Uterus (tissue), 4 donors: ENCODE data around the gene EVI2A. TPM values are rescaled to one million over a fixed set of nuclear protein-coding genes. Genes with fewer than 3 reads are reported as not detected.
A peak's percentile ranks its signal among the peaks of the same experiment; 100 is the strongest.
"Not testable (repeated sequence)": the region's sequence is repeated elsewhere in the genome, so short reads cannot be mapped to it uniquely, and the experiment has no call there.

Source experiments
- DNase-seq, 2 donors: peaks; one replicate each; pipeline ENCODE4 v3.0.0-alpha.2; 2019 to 2020
- H3K27ac ChIP-seq, 2 donors: fragments of 200-600 bp; sonication (generic); 1 replicate in 1 of 2; 2 replicates in 1 of 2; pipeline ENCODE4 v1.5.1; 2016 to 2018
- H3K27me3 ChIP-seq, 2 donors: fragments of 200-600 bp; sonication (generic); one replicate each; pipeline ENCODE4 v1.5.1; 2018 to 2019; ENCODE audit warnings: control low read depth in 1 of 2
- H3K36me3 ChIP-seq, 2 donors: fragments of 200-600 bp; sonication (generic); one replicate each; pipeline ENCODE4 v1.5.1; 2019; ENCODE audit warnings: control low read depth in 1 of 2
- H3K4me1 ChIP-seq, 2 donors: fragments of 200-600 bp; sonication (generic); one replicate each; pipeline ENCODE4 v1.5.1; 2018 to 2019; ENCODE audit warnings: control low read depth in 1 of 2
- H3K4me3 ChIP-seq, 2 donors: fragments of 200-600 bp; sonication (generic); 1 replicate in 1 of 2; 2 replicates in 1 of 2; pipeline ENCODE4 v1.5.1; 2018 to 2019; ENCODE audit warnings: mild to moderate bottlenecking in 1 of 2
- H3K9me3 ChIP-seq, 2 donors: fragments of 200-600 bp; sonication (generic); one replicate each; pipeline ENCODE4 v1.5.1; 2019; ENCODE audit warnings: control low read depth in 1 of 2
- POLR2A ChIP-seq, 2 donors: fragments of 450-650 bp; IDR thresholded peaks; one replicate each; pipeline ENCODE4 v1.6.1; 2016; ENCODE audit warnings: antibody characterized with exemption in 2 of 2, mild to moderate bottlenecking in 1 of 2, moderate library complexity in 1 of 2
- intact Hi-C: fragments of 100-400 bp; cut with DNase I; formaldehyde crosslinking; loops from one replicate; pipeline ENCODE4 v1.15.1; 2023; ENCODE audit warnings: low total_unique reads
- total RNA-seq, 4 donors: library from RNA; depleted of rRNA in 3 of 4; stranded (reverse); fragments of >200 nt in 3 of 4; gene quantifications; one replicate each; pipeline versions ENCODE4 v1.1.0 to v1.2.4, GENCODE V29; 2014 to 2023
- TF ChIP-seq, protein P1 (sequence below), 4 experiments: fragments of 200-600 bp in 2 of 4; fragments of 450-650 bp in 2 of 4; sonication (generic) in 2 of 4; IDR thresholded peaks; one replicate each; pipeline ENCODE4 v1.5.1; 2016 to 2019; ENCODE audit warnings: antibody characterized with exemption in 4 of 4, mild to moderate bottlenecking in 2 of 4, moderate library complexity in 1 of 4
- donor health status: DM: yes; HTN: yes; CAD: no.

EVI2A gene
- total RNA-seq, 4 donors from 2014 or later = 2.0 to 17.9 (median 7.2) TPM

DNA sequence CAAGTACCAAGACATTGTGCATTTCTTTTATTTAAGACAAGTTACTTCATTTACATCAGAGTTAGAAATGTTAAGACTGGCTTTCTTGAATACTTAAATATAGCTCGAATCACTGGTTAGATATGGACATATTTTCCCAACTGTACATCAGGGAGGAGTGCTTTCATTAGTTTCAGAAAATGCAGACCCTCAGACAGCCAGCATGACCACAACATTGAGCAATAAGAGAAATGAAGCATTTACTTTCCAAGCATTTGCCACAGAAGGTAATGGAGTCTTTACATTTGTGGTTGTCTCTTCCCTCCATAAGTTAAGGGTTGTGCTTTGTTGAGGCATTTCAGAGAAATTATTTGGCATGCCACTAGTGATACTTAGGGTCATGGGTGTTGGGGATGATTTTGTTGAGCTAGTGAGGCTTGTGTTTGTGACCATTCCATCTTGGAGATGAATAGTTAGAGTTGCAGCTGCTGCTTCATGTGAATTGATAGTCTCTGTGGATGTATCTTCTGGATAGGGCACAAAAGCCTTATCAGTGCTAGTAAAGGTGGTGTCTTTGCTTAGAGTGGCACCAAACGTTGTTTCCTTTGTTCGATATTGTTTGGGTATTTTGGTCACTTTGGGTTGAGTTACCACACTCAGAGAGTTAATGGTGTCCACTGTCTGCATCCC lies 26.5 kb downstream of the EVI2A start:
- no peak overlapping the region for H3K27ac ChIP-seq
- no peaks in the 10 kb centered on the region for H3K36me3 ChIP-seq
- no peak overlapping the region for H3K4me3 ChIP-seq
- no peak for DNase-seq
- no peaks in the 10 kb centered on the region for H3K4me1 ChIP-seq
- TF ChIP-seq, protein P1, sequence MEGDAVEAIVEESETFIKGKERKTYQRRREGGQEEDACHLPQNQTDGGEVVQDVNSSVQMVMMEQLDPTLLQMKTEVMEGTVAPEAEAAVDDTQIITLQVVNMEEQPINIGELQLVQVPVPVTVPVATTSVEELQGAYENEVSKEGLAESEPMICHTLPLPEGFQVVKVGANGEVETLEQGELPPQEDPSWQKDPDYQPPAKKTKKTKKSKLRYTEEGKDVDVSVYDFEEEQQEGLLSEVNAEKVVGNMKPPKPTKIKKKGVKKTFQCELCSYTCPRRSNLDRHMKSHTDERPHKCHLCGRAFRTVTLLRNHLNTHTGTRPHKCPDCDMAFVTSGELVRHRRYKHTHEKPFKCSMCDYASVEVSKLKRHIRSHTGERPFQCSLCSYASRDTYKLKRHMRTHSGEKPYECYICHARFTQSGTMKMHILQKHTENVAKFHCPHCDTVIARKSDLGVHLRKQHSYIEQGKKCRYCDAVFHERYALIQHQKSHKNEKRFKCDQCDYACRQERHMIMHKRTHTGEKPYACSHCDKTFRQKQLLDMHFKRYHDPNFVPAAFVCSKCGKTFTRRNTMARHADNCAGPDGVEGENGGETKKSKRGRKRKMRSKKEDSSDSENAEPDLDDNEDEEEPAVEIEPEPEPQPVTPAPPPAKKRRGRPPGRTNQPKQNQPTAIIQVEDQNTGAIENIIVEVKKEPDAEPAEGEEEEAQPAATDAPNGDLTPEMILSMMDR (IDR thresholded peaks at IDR 0.05) = no peak
- no peak for TF ChIP-seq POLR2A (IDR thresholded peaks at IDR 0.05)
- intact Hi-C loops = no loop called here
- H3K9me3 ChIP-seq = no peaks in the 10 kb centered on the region
- H3K27me3 ChIP-seq = no peaks in the 10 kb centered on the region

DNA sequence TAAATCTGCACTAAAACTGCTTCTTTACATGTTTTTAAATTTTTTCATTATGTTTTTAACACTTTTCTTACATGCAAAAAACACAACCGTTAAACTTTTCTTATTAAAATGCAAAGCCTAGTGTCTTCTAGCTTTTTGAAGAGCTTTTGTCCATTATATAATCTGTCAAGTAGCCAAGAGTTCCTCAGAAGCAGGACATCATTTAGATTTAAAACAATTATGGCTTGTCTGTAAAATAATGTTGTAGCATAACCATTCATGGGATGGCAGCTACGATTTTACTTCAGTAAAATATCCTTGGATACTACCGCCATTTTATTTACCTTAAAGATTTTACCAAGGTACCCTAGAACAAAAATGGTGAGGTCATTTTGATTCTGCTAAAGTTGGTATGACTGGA lies 27.2 kb downstream of the EVI2A start:
- Histone ChIP-seq H3K4me3 (no peak overlapping the region), H3K4me1 (no peaks in the 10 kb centered on the region), H3K27me3 (no peaks in the 10 kb centered on the region), H3K9me3 (no peaks in the 10 kb centered on the region), H3K27ac (no peak overlapping the region), H3K36me3 (no peaks in the 10 kb centered on the region)
- intact Hi-C loops = no loop called here
- no peak for DNase-seq
- TF ChIP-seq POLR2A (IDR thresholded peaks at IDR 0.05) = no peak
- TF ChIP-seq, protein P1 (IDR thresholded peaks at IDR 0.05) = no peak

DNA sequence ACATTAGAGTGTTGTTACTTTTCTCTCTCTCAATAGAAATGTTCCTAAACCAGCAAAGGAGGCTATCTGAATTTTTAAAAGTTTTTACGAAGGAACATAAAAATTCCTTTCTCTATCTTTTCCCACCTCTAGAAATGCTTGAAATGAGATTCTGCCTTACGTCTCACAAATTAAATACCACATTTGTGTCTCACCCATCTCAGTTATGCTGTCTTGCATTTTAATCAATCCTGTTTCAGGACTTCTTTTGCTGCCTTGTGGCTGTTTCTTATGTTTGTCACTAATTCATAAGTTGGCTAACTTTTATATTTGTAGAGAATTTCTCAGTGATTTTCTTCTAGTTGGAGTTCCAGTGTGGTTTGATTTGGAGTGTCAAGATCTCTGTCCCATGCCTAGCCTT lies 27.8 kb downstream of the EVI2A start:
- no peak for TF ChIP-seq POLR2A (IDR thresholded peaks at IDR 0.05)
- TF ChIP-seq, protein P1 (IDR thresholded peaks at IDR 0.05) = no peak
- H3K9me3 ChIP-seq = no peaks in the 10 kb centered on the region
- intact Hi-C loops = no loop called here
- no peak overlapping the region for H3K27ac ChIP-seq
- no peaks in the 10 kb centered on the region for H3K36me3 ChIP-seq
- no peak for DNase-seq
- H3K27me3 ChIP-seq = no peaks in the 10 kb centered on the region
- H3K4me3 ChIP-seq = no peak overlapping the region
- H3K4me1 ChIP-seq = no peaks in the 10 kb centered on the region

DNA sequence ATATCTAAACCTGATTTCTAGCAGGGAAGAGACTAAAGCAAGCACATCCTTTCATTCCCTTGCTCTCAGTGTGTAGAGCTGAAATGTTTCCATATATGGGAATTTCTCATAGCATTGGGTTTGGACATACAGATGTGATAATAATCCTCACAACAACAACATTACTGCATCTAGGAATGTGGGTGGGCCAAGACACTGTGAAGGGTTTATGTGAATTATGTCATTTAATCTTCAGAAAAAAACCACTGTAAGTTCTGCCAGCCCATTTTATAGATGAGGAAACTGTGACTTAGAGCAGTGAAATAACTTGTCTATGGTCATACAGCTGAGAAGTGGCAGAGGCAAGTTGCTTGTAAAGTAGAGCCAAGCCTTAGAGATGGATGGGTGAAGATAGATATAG lies 29.6 kb downstream of the EVI2A start:
- Histone ChIP-seq H3K4me1 (no peaks in the 10 kb centered on the region), H3K4me3 (no peak overlapping the region), H3K27me3 (no peaks in the 10 kb centered on the region), H3K9me3 (no peaks in the 10 kb centered on the region), H3K27ac (no peak overlapping the region), H3K36me3 (no peaks in the 10 kb centered on the region)
- TF ChIP-seq, protein P1 (IDR thresholded peaks at IDR 0.05) = no peak
- no peak for TF ChIP-seq POLR2A (IDR thresholded peaks at IDR 0.05)
- DNase-seq = no peak
- intact Hi-C loops = no loop called here

DNA sequence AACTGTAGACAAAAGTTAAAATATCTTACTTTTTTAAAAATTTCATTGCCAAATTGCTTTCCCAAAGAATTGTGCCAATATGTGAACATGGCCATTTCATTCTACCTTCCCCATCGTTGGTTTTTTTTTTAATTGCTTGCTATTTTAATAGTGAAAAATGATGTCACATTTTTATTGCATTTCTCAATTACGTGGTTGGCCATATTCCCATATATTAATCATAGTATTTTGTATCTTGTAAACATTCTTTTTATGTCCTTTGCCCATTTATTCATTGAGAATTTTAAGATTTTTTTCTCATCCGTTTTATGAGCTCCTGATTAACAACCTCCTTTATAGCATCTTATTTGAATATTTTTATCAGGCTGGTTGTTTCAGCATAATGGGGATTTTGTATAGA lies 31.6 kb downstream of the EVI2A start:
- Histone ChIP-seq H3K27me3 (no peaks in the 10 kb centered on the region), H3K36me3 (no peaks in the 10 kb centered on the region), H3K9me3 (no peaks in the 10 kb centered on the region), H3K4me3 (no peak overlapping the region), H3K4me1 (no peaks in the 10 kb centered on the region), H3K27ac (peak overlapping the region in 1 of 2 donors; percentile 37)
- no peak for DNase-seq
- no peak for TF ChIP-seq POLR2A (IDR thresholded peaks at IDR 0.05)
- TF ChIP-seq, protein P1 (IDR thresholded peaks at IDR 0.05) = no peak
- intact Hi-C loops = no loop called here

DNA sequence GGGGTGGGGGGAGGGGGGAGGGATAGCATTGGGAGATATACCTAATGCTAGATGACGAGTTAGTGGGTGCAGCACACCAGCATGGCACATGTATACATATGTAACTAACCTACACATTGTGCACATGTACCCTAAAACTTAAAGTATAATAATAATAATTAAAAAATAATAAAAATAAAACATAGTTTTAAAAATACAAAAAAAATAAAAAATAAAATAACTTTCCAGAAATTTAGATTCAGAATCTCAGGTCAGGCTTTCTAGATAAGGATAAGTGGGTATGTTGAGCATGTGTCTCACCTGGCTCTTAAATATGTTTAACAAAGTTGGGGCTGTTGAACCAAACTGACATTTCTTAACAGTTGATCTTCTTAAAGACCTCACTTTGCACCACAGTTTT lies 33.5 kb downstream of the EVI2A start:
- H3K27me3 ChIP-seq, DNase-seq, intact Hi-C loops: not testable (repeated sequence)

More for the DNA sequence above, 33.5 kb downstream of the EVI2A start:
- H3K36me3 ChIP-seq, H3K4me3 ChIP-seq, H3K4me1 ChIP-seq, H3K27ac ChIP-seq, H3K9me3 ChIP-seq: not testable (repeated sequence)
